ENCODE measurements around the gene KPNA1. TPM values are rescaled to one million over a fixed set of nuclear protein-coding genes. Genes with fewer than 3 reads are reported as not detected.

The KPNA1 gene
- total RNA-seq, 1 donor from 2014 or later = 86.8 TPM

GRCh38 chr3:122416966-122417365, 97.8 kb downstream of the KPNA1 start:
- Mint-ChIP-seq H3K9me3 (no peaks in the 10 kb centered on the region), H3K4me1 (peaks cover 28% of the 10 kb centered on the region), H3K4me3 (peak overlapping the region; percentile 99), H3K27me3 (ENCODE audit: low read depth) (peaks cover 3% of the 10 kb centered on the region), H3K27ac (ENCODE audit: unreplicated experiment) (no peak overlapping the region), H3K36me3 (ENCODE audit: low read depth) (no peaks in the 10 kb centered on the region)
- no peak for DNase-seq (ENCODE audit: low read depth, low spot score)
- TF ChIP-seq, protein P1, sequence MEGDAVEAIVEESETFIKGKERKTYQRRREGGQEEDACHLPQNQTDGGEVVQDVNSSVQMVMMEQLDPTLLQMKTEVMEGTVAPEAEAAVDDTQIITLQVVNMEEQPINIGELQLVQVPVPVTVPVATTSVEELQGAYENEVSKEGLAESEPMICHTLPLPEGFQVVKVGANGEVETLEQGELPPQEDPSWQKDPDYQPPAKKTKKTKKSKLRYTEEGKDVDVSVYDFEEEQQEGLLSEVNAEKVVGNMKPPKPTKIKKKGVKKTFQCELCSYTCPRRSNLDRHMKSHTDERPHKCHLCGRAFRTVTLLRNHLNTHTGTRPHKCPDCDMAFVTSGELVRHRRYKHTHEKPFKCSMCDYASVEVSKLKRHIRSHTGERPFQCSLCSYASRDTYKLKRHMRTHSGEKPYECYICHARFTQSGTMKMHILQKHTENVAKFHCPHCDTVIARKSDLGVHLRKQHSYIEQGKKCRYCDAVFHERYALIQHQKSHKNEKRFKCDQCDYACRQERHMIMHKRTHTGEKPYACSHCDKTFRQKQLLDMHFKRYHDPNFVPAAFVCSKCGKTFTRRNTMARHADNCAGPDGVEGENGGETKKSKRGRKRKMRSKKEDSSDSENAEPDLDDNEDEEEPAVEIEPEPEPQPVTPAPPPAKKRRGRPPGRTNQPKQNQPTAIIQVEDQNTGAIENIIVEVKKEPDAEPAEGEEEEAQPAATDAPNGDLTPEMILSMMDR (conservative IDR thresholded peaks at IDR 0.05) = no peak

DNA sequence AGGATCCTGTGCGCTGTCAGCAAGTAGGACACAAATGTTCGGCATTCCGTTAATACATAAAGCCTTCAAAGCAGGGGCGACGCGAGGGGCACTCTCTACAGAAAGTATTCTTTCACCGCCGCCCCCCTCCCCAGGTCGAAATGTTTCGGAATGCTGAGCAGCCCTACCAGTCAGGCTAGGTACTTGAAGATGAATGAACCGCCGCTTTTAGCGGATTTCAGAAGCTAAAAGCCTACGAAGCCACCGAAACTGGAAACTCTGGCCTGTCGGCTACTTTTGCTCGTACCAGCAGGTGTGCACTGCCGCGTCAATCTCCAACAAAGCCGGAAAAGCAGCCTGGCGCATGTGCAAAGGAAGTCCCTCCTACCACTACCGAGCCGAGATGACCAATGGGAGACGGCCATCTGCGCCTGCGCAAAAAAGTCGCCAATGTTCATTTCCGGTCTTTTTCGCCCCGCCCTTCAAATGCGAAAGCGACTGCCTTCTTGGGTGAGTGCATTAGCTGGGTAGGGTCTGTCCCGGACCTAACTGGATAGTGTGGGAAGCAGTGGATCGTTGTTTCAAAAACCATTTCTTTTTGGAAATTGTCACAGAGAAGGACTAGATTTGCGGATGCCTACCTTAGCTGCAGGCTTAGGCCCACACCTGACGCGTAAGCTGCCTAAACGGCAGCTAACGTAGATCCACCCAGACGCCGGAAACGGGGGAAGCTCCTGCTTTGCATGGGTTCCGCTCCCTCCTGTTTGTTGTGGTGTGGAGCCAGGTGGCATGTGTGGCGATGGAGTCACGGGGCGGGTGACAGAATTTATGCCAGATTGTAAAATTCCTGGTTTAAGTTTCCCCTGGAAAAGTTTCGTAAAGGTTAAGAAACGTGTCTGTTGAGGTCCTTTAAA, 98.7 kb downstream of the KPNA1 start, which contains the start of gene WDR5B:
Gene WDR5B, minus strand, starts transcription at position 301 of the 893 bp plus-strand sequence. CDS start 534 bp downstream, outside the sequence.
- TF ChIP-seq, protein P1 (conservative IDR thresholded peaks at IDR 0.05) = peak; percentile 29
- Mint-ChIP-seq H3K27me3 (ENCODE audit: low read depth) (peaks cover 3% of the 10 kb centered on the region), H3K27ac (ENCODE audit: unreplicated experiment) (peak within 1 kb of the TSS; percentile 97), H3K36me3 (ENCODE audit: low read depth) (no peaks in the 10 kb centered on the region), H3K4me3 (peak within 1 kb of the TSS; percentile 99), H3K9me3 (no peaks in the 10 kb centered on the region), H3K4me1 (peaks cover 28% of the 10 kb centered on the region)
- DNase-seq (ENCODE audit: low read depth, low spot score) = peak; percentile 98

DNA sequence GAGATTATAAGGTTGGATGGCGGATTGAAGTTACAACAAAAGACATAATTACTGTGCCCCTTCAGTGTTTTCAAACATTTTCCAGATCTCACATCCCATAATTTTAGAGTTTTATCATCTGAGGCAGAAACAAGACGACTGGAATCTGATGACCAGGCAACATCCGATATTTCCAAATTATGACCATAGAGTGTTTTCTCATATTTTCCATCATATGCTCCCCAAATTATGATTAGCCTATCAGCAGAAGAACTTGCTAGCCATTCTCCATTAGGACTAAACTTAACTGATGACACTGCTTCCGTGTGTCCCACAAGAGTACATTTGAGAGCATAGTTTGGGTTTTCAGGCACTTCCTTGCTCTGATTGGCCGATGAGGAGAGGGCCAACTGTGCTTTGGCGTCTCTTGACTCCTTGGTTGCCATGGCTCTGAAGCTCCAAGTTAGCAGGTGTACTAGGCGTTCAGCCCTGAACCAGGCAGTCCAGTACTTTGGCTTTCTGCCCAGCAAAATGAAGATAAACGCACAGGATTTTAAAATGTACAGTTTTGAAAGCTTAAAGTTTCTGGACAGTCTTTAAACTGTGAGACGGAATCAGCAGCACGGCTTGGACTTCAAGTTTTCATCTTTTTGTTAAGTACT, 99.5 kb downstream of the KPNA1 start:
- Mint-ChIP-seq H3K27me3 (ENCODE audit: low read depth) (peaks cover 3% of the 10 kb centered on the region), H3K27ac (ENCODE audit: unreplicated experiment) (peak overlapping the region; percentile 88), H3K4me1 (peaks cover 28% of the 10 kb centered on the region), H3K36me3 (ENCODE audit: low read depth) (no peaks in the 10 kb centered on the region), H3K4me3 (peak overlapping the region; percentile 99), H3K9me3 (no peaks in the 10 kb centered on the region)
- no peak for DNase-seq (ENCODE audit: low read depth, low spot score)
- TF ChIP-seq, protein P1 (conservative IDR thresholded peaks at IDR 0.05) = no peak

DNA sequence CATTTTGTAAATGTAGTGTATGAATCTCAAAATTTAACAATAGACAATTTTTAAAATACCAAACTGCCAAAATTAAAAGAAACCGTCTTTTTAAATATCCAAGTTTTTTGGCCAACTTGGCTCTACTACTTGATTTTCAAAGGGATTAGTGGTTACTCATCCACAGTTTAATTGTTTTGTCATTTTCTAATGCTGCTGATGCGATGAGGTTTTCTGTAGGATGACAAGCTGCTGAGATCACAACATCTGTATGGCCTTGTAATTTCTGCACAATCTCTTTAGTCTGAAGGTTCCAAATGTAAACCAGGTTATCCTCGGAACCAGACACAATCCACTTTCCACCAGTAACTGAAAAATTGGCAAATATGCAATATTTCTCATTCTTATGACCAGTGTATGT, 100.3 kb downstream of the KPNA1 start:
- Mint-ChIP-seq H3K4me3 (peak overlapping the region; percentile 99), H3K36me3 (ENCODE audit: low read depth) (no peaks in the 10 kb centered on the region), H3K27ac (ENCODE audit: unreplicated experiment) (no peak overlapping the region), H3K9me3 (no peaks in the 10 kb centered on the region), H3K27me3 (ENCODE audit: low read depth) (peaks cover 3% of the 10 kb centered on the region), H3K4me1 (peaks cover 28% of the 10 kb centered on the region)
- DNase-seq (ENCODE audit: low read depth, low spot score) = no peak
- TF ChIP-seq, protein P1 (conservative IDR thresholded peaks at IDR 0.05) = no peak

DNA sequence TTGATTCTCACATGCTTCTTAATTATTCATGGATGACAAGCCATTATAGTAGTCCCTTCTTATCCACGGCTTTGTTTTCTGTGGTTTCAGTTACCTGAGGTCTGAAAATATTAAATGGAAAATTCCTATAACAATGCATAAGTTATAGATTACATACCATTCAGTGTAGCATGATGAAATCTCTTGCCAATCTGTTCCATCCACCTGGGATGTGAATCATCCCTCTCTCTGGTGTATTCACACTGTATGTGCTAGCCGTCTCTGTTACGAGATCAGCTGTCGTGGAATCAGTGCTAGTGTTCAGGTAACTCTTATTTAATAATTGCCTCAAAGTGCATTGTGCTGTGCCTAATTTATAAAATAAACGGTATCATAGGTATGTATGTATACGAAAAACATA, 104.1 kb downstream of the KPNA1 start:
- Mint-ChIP-seq H3K27me3 (ENCODE audit: low read depth) (no peaks in the 10 kb centered on the region), H3K27ac (ENCODE audit: unreplicated experiment) (no peak overlapping the region), H3K36me3 (ENCODE audit: low read depth) (no peaks in the 10 kb centered on the region), H3K4me3 (no peak overlapping the region), H3K4me1 (peaks cover 14% of the 10 kb centered on the region), H3K9me3 (no peaks in the 10 kb centered on the region)
- TF ChIP-seq, protein P1 (conservative IDR thresholded peaks at IDR 0.05) = no peak
- DNase-seq (ENCODE audit: low read depth, low spot score) = no peak

Measured in neural crest cell (in vitro differentiated cells).